ENCODE results near the gene GFRA1. TPM values are rescaled to one million over a fixed set of nuclear protein-coding genes. Genes with fewer than 3 reads are reported as not detected.
"Not testable (repeated sequence)": the region's sequence is repeated elsewhere in the genome, so short reads cannot be mapped to it uniquely, and the experiment has no call there.

GFRA1 gene
- total RNA-seq, 1 donor from 2014 or later = 7.3 TPM

GRCh38 chr10:116038259-116038658 is 234.7 kb downstream of the GFRA1 start:
- DNase-seq (ENCODE audit: missing footprints) = no peak
- intact Hi-C loops (cut with DNase I) = no loop called here
- peak; percentile 95 for ATAC-seq

GRCh38 chr10:116035406-116035805 is 237.6 kb downstream of the GFRA1 start:
- DNase-seq (ENCODE audit: missing footprints); intact Hi-C loops (cut with DNase I); ATAC-seq: not testable (repeated sequence)

DNA sequence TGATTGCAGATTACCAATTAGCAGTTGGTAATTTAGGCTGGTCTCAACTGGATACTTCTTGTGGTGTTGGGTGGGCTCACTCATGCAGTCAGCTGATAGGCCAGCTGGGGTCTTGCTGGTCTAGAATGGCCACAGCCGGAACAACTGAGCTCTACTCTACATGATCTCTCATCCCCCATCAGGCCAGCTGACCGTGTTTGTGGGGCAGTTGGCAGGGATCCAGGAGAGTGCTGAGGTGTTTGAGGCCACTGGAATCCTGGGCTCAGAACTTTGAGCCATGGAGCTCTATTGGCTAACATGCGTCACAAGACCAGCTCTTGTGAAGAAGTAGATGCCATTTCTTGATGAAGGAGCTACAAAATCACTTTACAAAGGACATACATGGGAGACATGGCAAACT is 242.4 kb downstream of the GFRA1 start:
- ATAC-seq (no peak), DNase-seq (ENCODE audit: missing footprints) (no peak)
- intact Hi-C loops (cut with DNase I) = no loop called here

DNA sequence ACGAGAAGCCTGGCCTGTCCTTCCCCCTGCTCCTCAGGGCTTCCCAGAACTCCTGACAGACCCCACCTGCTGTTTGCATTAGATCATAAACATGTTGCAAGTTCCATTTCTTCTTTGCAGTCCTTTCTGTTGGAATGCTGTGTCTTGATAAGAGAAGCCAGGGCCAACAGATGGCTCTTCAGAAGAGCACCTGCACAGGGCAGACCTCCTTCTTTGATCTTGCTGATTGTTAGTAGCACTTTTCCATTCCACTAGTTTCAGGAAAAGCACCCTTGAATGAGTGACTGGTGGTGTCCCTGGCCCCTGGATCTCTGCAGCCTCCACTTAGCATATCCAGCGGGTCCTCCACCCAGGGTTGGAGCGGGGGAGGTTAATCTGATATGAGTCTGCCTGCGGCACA is 243.2 kb downstream of the GFRA1 start:
- intact Hi-C loops (cut with DNase I) = no loop called here
- ATAC-seq (no peak), DNase-seq (ENCODE audit: missing footprints) (no peak)

DNA sequence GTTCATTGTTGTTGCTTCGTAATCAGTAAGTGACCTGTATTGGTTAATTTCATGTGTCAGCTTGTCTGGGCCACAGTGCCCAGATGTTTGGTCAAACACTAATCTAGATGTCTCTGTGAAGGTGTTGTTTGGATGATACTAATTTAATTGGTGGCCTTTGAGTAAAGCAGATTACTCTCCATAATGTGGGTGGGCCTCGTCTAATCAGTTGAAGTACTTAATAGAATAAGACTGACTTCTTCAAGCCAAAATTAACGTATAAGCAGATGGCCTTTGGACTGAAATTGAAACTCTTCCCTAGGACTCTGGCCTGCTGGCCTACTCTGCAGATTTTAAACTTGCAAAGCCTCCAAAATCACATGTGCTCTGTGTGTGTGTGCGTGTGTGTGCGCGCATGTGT is 245.7 kb downstream of the GFRA1 start:
- ATAC-seq (no peak), DNase-seq (ENCODE audit: missing footprints) (no peak)
- intact Hi-C loops (cut with DNase I) = no loop called here

- no peak for DNase-seq (ENCODE audit: missing footprints)
- intact Hi-C loops (cut with DNase I) = no loop called here
- ATAC-seq = no peak
Measured at GRCh38 chr10:116026725-116027124, 246.3 kb downstream of the GFRA1 start.

GRCh38 chr10:116026315-116026714 is 246.7 kb downstream of the GFRA1 start:
- ATAC-seq (no peak), DNase-seq (ENCODE audit: missing footprints) (no peak)
- intact Hi-C loops (cut with DNase I) = no loop called here

DNA sequence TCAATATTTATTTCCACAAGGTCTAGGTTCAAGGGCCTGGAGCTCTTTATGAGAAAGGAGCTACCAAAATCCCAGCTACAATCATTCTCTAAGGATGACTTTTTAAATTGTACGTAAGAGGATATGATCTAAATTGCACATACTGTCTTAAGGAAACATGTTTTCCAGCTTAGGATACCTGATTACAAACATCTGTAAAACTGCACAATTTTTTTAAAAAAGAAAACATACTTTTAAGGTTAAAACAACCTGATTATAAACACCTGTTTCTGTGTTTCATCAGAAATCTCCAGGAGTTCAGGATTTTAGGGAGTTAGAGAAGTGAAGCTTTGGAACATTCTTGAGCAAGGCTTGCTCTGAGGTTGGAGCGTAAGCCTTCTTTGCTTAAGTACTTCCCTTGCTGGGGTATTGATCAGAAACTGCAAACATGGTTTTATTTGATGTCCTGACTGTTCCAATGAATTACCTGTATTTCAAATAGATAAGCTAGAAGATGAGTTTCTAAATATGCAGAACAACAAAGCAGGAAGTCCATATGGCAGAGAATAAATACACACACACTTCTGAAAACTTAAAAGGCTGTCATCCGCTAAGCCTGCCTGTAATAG is 248.6 kb downstream of the GFRA1 start:
- DNase-seq (ENCODE audit: missing footprints) = no peak
- no peak for ATAC-seq
- intact Hi-C loops (cut with DNase I) = no loop called here

GRCh38 chr10:116017405-116017804 is 255.6 kb downstream of the GFRA1 start:
- ATAC-seq (no peak), DNase-seq (ENCODE audit: missing footprints) (no peak)
- intact Hi-C loops (cut with DNase I) = no loop called here

DNA sequence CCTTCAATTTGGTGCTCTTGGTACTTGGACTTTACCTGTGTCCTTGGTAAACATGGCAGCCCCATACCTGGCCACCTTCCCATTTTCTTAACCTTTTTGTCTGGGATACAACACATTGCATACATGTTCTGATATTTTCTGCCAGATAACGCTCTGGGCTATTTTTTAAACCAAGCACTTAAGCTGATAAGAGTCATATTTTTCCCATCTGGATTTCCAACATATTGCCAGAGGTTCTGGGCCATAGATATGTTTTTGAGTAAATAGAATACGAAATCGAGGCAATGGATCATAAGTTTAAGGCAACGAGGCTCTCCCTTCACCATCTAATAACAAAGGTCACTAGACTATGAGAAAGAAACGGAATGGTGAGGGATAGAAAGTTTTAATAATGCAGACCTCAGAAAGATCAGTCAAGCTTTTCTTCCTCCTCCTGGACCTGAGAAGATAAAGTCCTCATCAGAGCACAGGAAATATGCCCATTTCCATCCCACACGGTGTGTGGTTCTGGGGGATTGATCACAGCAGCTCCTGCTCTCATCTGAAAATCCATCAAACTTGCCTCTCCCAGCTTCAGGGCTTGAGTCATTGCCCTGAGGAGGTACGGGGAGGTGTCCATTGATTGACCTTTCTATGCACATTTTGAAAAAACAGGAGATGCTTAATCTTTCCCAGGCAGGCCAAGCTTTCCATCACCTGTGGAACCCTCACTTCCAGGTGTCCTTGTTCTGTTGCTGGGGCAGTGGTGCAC is 257.2 kb downstream of the GFRA1 start:
- no peak for ATAC-seq
- no peak for DNase-seq (ENCODE audit: missing footprints)
- intact Hi-C loops (cut with DNase I) = no loop called here

DNA sequence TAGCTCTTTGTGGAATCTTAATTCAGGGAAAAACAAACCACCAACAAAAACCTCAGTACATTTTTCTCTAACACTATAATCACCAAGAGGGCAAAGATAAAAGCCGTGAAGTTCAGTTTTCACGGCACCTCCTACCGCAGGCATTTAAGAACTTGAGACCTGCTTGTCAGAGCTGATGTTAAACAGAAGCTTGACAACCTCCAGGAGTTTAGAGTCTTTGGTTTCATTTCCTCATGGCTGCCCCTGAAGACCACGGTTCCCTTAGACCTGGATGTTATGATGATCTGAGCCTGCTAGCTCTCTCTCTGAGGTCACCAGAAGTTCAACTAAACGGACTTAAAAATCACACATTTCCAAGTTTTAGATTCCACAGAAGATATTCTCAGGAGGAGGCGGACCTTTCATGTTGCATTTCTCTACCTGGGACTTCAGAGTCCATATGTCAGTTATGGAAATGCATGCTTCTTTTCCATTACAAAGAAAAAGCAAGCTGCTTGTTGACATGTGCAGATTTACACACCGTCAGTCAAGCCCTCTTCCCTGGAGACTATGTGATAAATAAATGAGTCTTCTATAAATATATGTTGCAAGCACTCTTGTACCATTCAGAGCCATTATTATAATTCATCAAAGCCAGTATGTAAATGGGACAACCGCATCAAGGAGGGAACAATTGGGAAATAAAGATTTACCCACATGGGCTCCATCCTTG is 258.0 kb downstream of the GFRA1 start:
- ATAC-seq = no peak
- intact Hi-C loops (cut with DNase I) = no loop called here
- no peak for DNase-seq (ENCODE audit: missing footprints)

DNA sequence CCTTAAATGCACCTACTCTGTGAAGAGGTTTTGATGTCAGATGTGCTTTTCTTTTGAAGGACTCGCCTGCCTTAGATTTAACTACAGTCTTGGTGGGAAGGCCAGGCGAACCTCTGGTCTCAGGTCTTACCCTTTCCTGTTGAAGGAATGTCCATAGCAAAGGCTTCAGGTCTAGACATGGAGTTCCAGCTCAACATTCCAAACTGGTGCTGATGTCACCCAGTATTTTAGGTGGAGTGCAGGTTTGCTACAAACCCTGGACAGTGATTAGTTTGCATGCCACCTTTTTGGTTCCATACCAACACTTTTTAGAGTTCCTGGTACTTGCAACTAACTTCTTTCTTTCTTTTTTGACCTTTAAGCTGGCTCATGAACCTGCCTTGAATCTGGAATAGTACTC is 258.7 kb downstream of the GFRA1 start:
- intact Hi-C loops (cut with DNase I) = no loop called here
- ATAC-seq = no peak
- no peak for DNase-seq (ENCODE audit: missing footprints)

- no peak for ATAC-seq
- DNase-seq (ENCODE audit: missing footprints) = no peak
- intact Hi-C loops (cut with DNase I) = no loop called here
Measured at GRCh38 chr10:116011929-116012328, 261.1 kb downstream of the GFRA1 start.

GRCh38 chr10:116007256-116007891 is 265.6 kb downstream of the GFRA1 start:
- ATAC-seq = no peak
- DNase-seq (ENCODE audit: missing footprints) = no peak
- intact Hi-C loops (cut with DNase I) = no loop called here

Other genes starting within 250 kb of the GFRA1 start
- gene CCDC172, start 51.2 kb upstream of the GFRA1 start, total RNA-seq = not detected
- gene PNLIPRP3, start 154.6 kb upstream of the GFRA1 start, total RNA-seq = not detected

Measured in Right ventricle myocardium inferior (tissue), 1 donor.